Parathyroid adenoma (tissue), 2 donors: ENCODE results near the gene TPD52L1.

Experiments used
- H2AFZ ChIP-seq: fragments of 300-600 bp; sonication (generic); one replicate; pipeline ENCODE4 v1.7.0; 2017; ENCODE audit warnings: antibody characterized with exemption, mild to moderate bottlenecking
- H3K27ac ChIP-seq: fragments of 300-600 bp; sonication (generic); one replicate; pipeline ENCODE4 v1.7.0; 2017
- H3K27me3 ChIP-seq: fragments of 300-600 bp; sonication (generic); one replicate; pipeline ENCODE4 v1.7.0; 2017; ENCODE audit warnings: low read length; ENCODE audit not compliant: control insufficient read depth, insufficient read depth
- H3K36me3 ChIP-seq: fragments of 300-600 bp; sonication (generic); one replicate; pipeline ENCODE4 v1.7.0; 2017; ENCODE audit warnings: low read length; ENCODE audit not compliant: control insufficient read depth, insufficient read depth
- H3K4me1 ChIP-seq: fragments of 300-600 bp; sonication (generic); one replicate; pipeline ENCODE4 v1.7.0; 2017; ENCODE audit warnings: control low read depth
- H3K4me2 ChIP-seq: fragments of 300-600 bp; sonication (generic); one replicate; pipeline ENCODE4 v1.7.0; 2017; ENCODE audit warnings: low read length
- H3K4me3 ChIP-seq: fragments of 300-600 bp; sonication (generic); one replicate; pipeline ENCODE4 v1.7.0; 2017; ENCODE audit warnings: low read depth, low read length
- H3K79me2 ChIP-seq: fragments of 300-600 bp; sonication (generic); one replicate; pipeline ENCODE4 v1.7.0; 2017; ENCODE audit warnings: control low read depth
- H3K9ac ChIP-seq: fragments of 300-600 bp; sonication (generic); one replicate; pipeline ENCODE4 v1.7.0; 2017; ENCODE audit warnings: mild to moderate bottlenecking
- H3K9me3 ChIP-seq: fragments of 300-600 bp; sonication (generic); one replicate; pipeline ENCODE4 v1.7.0; 2017; ENCODE audit warnings: low read length; ENCODE audit not compliant: control insufficient read depth
- TF ChIP-seq, protein P1 (sequence below): fragments of 300-600 bp; sonication (generic); IDR thresholded peaks from one replicate; pipeline ENCODE4 v1.7.0; 2017; ENCODE audit warnings: antibody characterized with exemption, mild to moderate bottlenecking
- donor health status: primary hyperparathyroidism.

Gene TPD52L1

DNA sequence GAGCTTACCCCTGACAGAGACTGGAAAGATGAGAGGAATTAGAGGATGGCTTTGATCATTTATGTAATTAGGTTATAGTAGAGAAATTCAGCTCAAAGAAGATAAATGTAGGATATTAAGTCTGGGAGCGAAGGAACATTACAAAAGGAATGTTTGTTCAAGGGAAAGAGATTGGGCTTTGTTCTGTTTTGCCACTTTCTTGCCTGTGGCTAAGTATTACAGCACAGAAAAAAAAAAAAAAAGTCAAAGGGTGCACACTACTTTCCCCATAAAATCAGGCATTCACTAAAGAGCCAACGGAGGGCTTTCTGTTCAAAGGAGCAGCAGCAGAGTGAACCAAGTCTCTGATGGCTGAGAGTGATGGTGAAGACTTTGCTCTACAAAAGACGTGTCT lies 153.2 kb downstream of the TPD52L1 start:
- peaks cover 8% of the 10 kb centered on the region for H3K4me1 ChIP-seq
- TF ChIP-seq, protein P1, sequence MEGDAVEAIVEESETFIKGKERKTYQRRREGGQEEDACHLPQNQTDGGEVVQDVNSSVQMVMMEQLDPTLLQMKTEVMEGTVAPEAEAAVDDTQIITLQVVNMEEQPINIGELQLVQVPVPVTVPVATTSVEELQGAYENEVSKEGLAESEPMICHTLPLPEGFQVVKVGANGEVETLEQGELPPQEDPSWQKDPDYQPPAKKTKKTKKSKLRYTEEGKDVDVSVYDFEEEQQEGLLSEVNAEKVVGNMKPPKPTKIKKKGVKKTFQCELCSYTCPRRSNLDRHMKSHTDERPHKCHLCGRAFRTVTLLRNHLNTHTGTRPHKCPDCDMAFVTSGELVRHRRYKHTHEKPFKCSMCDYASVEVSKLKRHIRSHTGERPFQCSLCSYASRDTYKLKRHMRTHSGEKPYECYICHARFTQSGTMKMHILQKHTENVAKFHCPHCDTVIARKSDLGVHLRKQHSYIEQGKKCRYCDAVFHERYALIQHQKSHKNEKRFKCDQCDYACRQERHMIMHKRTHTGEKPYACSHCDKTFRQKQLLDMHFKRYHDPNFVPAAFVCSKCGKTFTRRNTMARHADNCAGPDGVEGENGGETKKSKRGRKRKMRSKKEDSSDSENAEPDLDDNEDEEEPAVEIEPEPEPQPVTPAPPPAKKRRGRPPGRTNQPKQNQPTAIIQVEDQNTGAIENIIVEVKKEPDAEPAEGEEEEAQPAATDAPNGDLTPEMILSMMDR = no peak
- no peak overlapping the region for H3K27ac ChIP-seq
- H3K79me2 ChIP-seq = no peaks in the 10 kb centered on the region
- H3K27me3 ChIP-seq = no peaks in the 10 kb centered on the region
- H3K4me2 ChIP-seq = no peak overlapping the region
- no peaks in the 10 kb centered on the region for H3K9me3 ChIP-seq
- H3K4me3 ChIP-seq = no peak overlapping the region
- H3K36me3 ChIP-seq = no peaks in the 10 kb centered on the region
- no peak overlapping the region for H2AFZ ChIP-seq
- no peak overlapping the region for H3K9ac ChIP-seq

DNA sequence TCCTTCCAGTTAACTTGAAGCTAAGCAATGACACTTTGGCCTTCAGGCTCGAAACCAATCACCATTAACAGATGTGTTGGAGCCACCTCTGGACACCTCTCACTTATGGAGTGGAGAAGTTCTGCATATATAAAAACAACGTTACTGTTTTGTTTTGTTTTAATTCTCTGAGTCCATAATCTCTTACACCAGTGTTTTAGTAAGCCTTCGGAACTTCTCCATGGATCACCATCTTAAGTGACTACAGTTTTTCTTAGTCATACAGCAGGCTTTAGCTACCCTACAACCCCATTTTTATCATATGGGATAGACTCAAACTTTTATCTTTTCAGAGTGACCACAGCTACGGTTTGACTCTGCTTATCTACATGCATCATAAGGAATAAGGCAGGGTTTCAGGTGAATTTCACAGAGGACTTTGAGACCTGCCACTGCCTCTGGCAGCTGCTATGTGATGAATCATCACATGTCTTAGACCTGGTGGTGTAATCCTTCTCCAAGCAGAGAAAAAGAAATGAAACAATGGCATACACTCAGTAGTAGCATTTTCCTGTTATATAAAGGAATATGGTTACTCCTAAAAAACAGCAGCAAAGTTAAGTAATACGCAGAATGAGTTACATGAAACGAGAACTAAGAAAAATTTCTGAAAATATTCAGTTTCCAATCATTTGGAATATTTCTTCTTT lies 153.7 kb downstream of the TPD52L1 start:
- H3K4me1 ChIP-seq = peaks cover 8% of the 10 kb centered on the region
- H3K79me2 ChIP-seq = no peaks in the 10 kb centered on the region
- H3K27ac ChIP-seq = no peak overlapping the region
- no peak overlapping the region for H3K9ac ChIP-seq
- H2AFZ ChIP-seq = no peak overlapping the region
- H3K9me3 ChIP-seq = no peaks in the 10 kb centered on the region
- peak overlapping the region; percentile 15 for H3K4me2 ChIP-seq
- H3K27me3 ChIP-seq = no peaks in the 10 kb centered on the region
- no peaks in the 10 kb centered on the region for H3K36me3 ChIP-seq
- TF ChIP-seq, protein P1 = no peak
- H3K4me3 ChIP-seq = no peak overlapping the region

DNA sequence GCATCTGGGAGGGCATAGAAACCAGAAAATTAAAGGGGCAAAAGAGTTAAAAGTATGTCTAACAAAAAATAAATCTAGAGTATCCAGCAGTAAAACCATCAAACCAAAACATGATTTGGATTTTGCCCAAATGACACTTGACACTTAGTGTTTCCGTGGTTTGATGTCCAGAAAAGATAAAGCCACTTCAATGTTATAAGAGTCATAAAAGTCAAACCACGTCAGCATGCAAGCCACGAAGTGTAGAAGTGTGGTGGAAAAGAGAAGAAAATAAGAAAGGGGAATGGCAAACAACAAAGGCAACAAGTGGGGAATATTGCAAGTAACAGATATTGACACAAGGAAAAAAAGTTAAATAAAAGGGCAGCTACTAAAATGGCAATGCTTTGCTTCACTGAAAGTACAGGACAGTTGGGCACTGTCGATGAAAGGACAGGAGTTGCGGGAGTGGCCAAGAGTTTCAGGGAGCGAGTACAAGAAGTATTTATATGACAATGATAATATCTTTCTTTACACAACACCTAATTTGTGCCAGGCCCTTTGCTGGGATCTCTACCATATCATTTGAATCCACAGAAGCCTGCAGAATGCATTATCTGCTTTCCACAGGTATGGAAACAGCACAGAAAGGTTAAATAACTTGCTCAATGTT lies 154.5 kb downstream of the TPD52L1 start:
- H3K4me2 ChIP-seq = peak overlapping the region; percentile 20
- H2AFZ ChIP-seq = no peak overlapping the region
- H3K9ac ChIP-seq = no peak overlapping the region
- H3K9me3 ChIP-seq = no peaks in the 10 kb centered on the region
- H3K36me3 ChIP-seq = no peaks in the 10 kb centered on the region
- no peaks in the 10 kb centered on the region for H3K27me3 ChIP-seq
- no peak overlapping the region for H3K27ac ChIP-seq
- H3K4me3 ChIP-seq = no peak overlapping the region
- TF ChIP-seq, protein P1 = no peak
- H3K4me1 ChIP-seq = peaks cover 8% of the 10 kb centered on the region
- no peaks in the 10 kb centered on the region for H3K79me2 ChIP-seq

DNA sequence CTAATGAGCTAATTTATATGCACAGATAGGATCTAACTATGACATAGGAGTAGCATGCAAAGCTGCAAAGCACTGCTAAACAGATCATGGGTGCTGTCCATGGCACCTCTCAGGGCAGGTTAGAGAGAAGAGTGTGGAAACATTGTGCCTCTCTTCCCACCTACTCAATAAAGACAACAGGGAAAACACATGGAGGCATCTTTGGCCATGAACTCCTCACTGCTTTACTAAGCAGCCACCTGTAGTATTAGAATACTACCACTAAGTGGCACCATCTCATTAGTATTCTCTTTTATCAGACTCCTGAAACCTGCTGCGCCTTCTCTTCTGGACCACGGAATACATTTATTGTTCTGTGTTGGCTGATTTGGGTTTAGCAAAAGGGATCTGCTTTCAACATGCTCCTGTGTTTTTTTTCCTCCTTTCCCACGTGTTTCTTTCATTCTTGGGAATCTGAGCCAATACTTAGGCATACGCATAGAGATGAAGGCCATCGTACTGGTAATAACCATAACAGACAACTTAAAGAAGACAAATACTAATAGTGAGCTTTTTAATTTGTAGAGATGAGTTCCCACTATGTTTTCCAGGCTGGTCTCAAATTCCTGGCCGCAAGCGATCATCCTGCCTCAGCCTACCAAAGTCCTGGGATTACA lies 157.5 kb downstream of the TPD52L1 start:
- TF ChIP-seq, protein P1 = peak; percentile 87
- H3K9ac ChIP-seq = no peak overlapping the region

More for the DNA sequence above, 157.5 kb downstream of the TPD52L1 start:
- H3K4me1 ChIP-seq = peaks cover 8% of the 10 kb centered on the region
- no peak overlapping the region for H3K27ac ChIP-seq
- H3K9me3 ChIP-seq = no peaks in the 10 kb centered on the region
- no peak overlapping the region for H3K4me2 ChIP-seq
- no peak overlapping the region for H3K4me3 ChIP-seq
- H2AFZ ChIP-seq = no peak overlapping the region
- no peaks in the 10 kb centered on the region for H3K27me3 ChIP-seq
- no peaks in the 10 kb centered on the region for H3K79me2 ChIP-seq
- no peaks in the 10 kb centered on the region for H3K36me3 ChIP-seq
